Stimulated activated CD4-positive, alpha-beta T cell treated with anti-CD3 and anti-CD28 coated beads, Interleukin-15, amount 100 ng/mL, for 48 hours (primary cell): ENCODE results near the gene LSM4.

ENCODE experiments used
- DNase-seq, 2 donors: peaks; one replicate each; pipeline ENCODE4 v3.0.0-alpha.2; 2020; ENCODE audit warnings: low read depth in 2 of 2

Gene LSM4

GRCh38 chr19:18278521-18279265 lies 44.2 kb downstream of the LSM4 start:
- no peak for DNase-seq

- no peak for DNase-seq
Observed at GRCh38 chr19:18274781-18275356, 48.0 kb downstream of the LSM4 start.

GRCh38 chr19:18274219-18274780 lies 48.6 kb downstream of the LSM4 start, which contains the start of gene IQCN:
TSS of gene IQCN (minus strand) at chr19:18274452. CDS start at chr19:18269478, 4,974 bp downstream.
- no peak for DNase-seq

GRCh38 chr19:18273561-18274218 lies 49.2 kb downstream of the LSM4 start:
- no peak for DNase-seq

- DNase-seq, result no peak
Observed at GRCh38 chr19:18271433-18271841, 51.4 kb downstream of the LSM4 start.

- DNase-seq, result no peak
Observed at GRCh38 chr19:18270326-18270725, 52.5 kb downstream of the LSM4 start.

GRCh38 chr19:18269070-18269723 lies 53.7 kb downstream of the LSM4 start:
- no peak for DNase-seq

GRCh38 chr19:18266771-18267686 lies 55.8 kb downstream of the LSM4 start:
- no peak for DNase-seq

- DNase-seq, result no peak
Observed at GRCh38 chr19:18265582-18265981, 57.3 kb downstream of the LSM4 start.

- DNase-seq, result no peak
Observed at GRCh38 chr19:18264971-18265540, 57.8 kb downstream of the LSM4 start.

GRCh38 chr19:18264137-18264854 lies 58.6 kb downstream of the LSM4 start:
- DNase-seq, result no peak

- no peak for DNase-seq
Observed at GRCh38 chr19:18263324-18264136, 59.3 kb downstream of the LSM4 start.

GRCh38 chr19:18262917-18263316 lies 60.0 kb downstream of the LSM4 start:
- DNase-seq, result no peak

GRCh38 chr19:18262144-18262543 lies 60.7 kb downstream of the LSM4 start:
- no peak for DNase-seq

GRCh38 chr19:18261474-18261873 lies 61.4 kb downstream of the LSM4 start:
- DNase-seq, result no peak

GRCh38 chr19:18259893-18260292 lies 63.0 kb downstream of the LSM4 start:
- no peak for DNase-seq

- DNase-seq, result no peak
Observed at GRCh38 chr19:18257503-18258470, 65.1 kb downstream of the LSM4 start.
